Measurements from ENCODE around the gene AIP.

Gene AIP

GRCh38 chr11:67442504-67443404 is 40.1 kb upstream of the AIP start:
- Histone ChIP-seq H3K36me3 (ENCODE audit: control insufficient read depth in 2 of 2, insufficient read depth in 1 of 2, low read length in 2 of 2) (peaks cover 0 to 43% of the 10 kb centered on the region in 2 experiments; a peak in 1 of 3 replicates), H3K27ac (ENCODE audit: extremely low read depth, low read depth, low read length) (peak overlapping the region; percentile 38), H3K4me3 (ENCODE audit: low read depth, low read length) (peak overlapping the region; percentile 69), H3K4me1 (ENCODE audit: control insufficient read depth, insufficient read depth, low read length) (no peaks in the 10 kb centered on the region), H3K9me3 (ENCODE audit: control insufficient read depth, insufficient read depth, low read depth, low read length) (no peaks in the 10 kb centered on the region)
- CTCF ChIA-PET: interaction anchor here (1.0 kb wide), 1 partner anchor 14 kb away, joined by 3 read pairs; the partner anchor contains the start of gene RPS6KB2
- POLR2A ChIA-PET: interaction anchor here (0.5 to 2.0 kb wide), 8 partner anchors 10 to 218 kb away, joined by 3 to 10 read pairs (median 6); partner anchors contain the start of genes PPP1CA and RAD9A
- peak; percentile 64; the same call in 1 of the 2 replicates for TF ChIP-seq ZNF600 (tag by site-specific recombination; IDR thresholded peaks at IDR 0.05)
- no peak for TF ChIP-seq MYNN (tag by site-specific recombination; IDR thresholded peaks at IDR 0.05; ENCODE audit: borderline replicate concordance)
- peak; percentile 41; the same call in 1 of the 2 replicates for TF ChIP-seq GLIS2 (tag by site-specific recombination; IDR thresholded peaks at IDR 0.05)
- TF ChIP-seq ZNF169 (tag by site-specific recombination; IDR thresholded peaks at IDR 0.05): no peak
- no peak for TF ChIP-seq ZNF10 (tag by site-specific recombination; IDR thresholded peaks at IDR 0.05)
- no peak for TF ChIP-seq ZNF488 (tag by site-specific recombination; IDR thresholded peaks at IDR 0.05)
- TF ChIP-seq REST (tag by site-specific recombination; IDR thresholded peaks at IDR 0.05): no peak

GRCh38 chr11:67445515-67445914 is 37.3 kb upstream of the AIP start:
- Histone ChIP-seq H3K36me3 (ENCODE audit: control insufficient read depth in 2 of 2, insufficient read depth in 1 of 2, low read length in 2 of 2) (peaks cover 0 to 18% of the 10 kb centered on the region in 2 experiments; a peak in 1 of 3 replicates), H3K4me3 (ENCODE audit: low read depth, low read length) (no peak overlapping the region), H3K9me3 (ENCODE audit: control insufficient read depth, insufficient read depth, low read depth, low read length) (no peaks in the 10 kb centered on the region), H3K27ac (ENCODE audit: extremely low read depth, low read depth, low read length) (no peak overlapping the region), H3K4me1 (ENCODE audit: control insufficient read depth, insufficient read depth, low read length) (no peaks in the 10 kb centered on the region)
- TF ChIP-seq ZSCAN4 (tag by site-specific recombination; IDR thresholded peaks at IDR 0.05) (no peak), ZNF121 (tag by site-specific recombination; IDR thresholded peaks at IDR 0.05) (peak; percentile 81), ZBTB21 (tag by site-specific recombination; IDR thresholded peaks at IDR 0.05) (no peak)
- ChIA-PET CTCF (no interaction called here), POLR2A (no interaction called here)

GRCh38 chr11:67448220-67448609 is 34.6 kb upstream of the AIP start:
- no peaks in the 10 kb centered on the region for H3K9me3 ChIP-seq (ENCODE audit: control insufficient read depth, insufficient read depth, low read depth, low read length)
- CTCF ChIA-PET: no interaction called here
- TF ChIP-seq SETDB1 (IDR thresholded peaks at IDR 0.05; ENCODE audit: insufficient read length, low read length) (no peak), ZSCAN16 (tag by site-specific recombination; IDR thresholded peaks at IDR 0.05) (no peak), ZNF488 (tag by site-specific recombination; IDR thresholded peaks at IDR 0.05) (no peak), ZNF423 (tag by site-specific recombination; IDR thresholded peaks at IDR 0.05) (no peak), ZNF548 (tag by site-specific recombination; IDR thresholded peaks at IDR 0.05) (no peak), ZNF664 (tag by site-specific recombination; IDR thresholded peaks at IDR 0.05) (no peak), ZNF510 (tag by site-specific recombination; IDR thresholded peaks at IDR 0.05; ENCODE audit: insufficient replicate concordance) (no peak), HIC1 (tag by site-specific recombination; IDR thresholded peaks at IDR 0.05) (no peak), ZNF426 (tag by site-specific recombination; IDR thresholded peaks at IDR 0.05) (no peak)

More at GRCh38 chr11:67448220-67448609, 34.6 kb upstream of the AIP start:
- H3K36me3 ChIP-seq (ENCODE audit: control insufficient read depth in 2 of 2, insufficient read depth in 1 of 2, low read length in 2 of 2): no peaks in the 10 kb centered on the region
- POLR2A ChIA-PET: interaction anchor here (0.6 kb wide), 1 partner anchor 9 kb away, joined by 4 read pairs; no protein-coding TSS in a partner anchor
- no peak overlapping the region for H3K27ac ChIP-seq (ENCODE audit: extremely low read depth, low read depth, low read length)
- H3K4me1 ChIP-seq (ENCODE audit: control insufficient read depth, insufficient read depth, low read length): no peaks in the 10 kb centered on the region
- no peak overlapping the region for H3K4me3 ChIP-seq (ENCODE audit: low read depth, low read length)

All from HEK293 (cell line).